ENCODE measurements around the gene AP4E1. TPM values are rescaled to one million over a fixed set of nuclear protein-coding genes. Genes with fewer than 3 reads are reported as not detected.

The AP4E1 gene
- total and polyA plus RNA-seq, 2 of the 8 experiments (the other 6 are each of a cell fraction or from before 2014, with no cell fraction given), result 1.4 to 10.9 TPM

DNA sequence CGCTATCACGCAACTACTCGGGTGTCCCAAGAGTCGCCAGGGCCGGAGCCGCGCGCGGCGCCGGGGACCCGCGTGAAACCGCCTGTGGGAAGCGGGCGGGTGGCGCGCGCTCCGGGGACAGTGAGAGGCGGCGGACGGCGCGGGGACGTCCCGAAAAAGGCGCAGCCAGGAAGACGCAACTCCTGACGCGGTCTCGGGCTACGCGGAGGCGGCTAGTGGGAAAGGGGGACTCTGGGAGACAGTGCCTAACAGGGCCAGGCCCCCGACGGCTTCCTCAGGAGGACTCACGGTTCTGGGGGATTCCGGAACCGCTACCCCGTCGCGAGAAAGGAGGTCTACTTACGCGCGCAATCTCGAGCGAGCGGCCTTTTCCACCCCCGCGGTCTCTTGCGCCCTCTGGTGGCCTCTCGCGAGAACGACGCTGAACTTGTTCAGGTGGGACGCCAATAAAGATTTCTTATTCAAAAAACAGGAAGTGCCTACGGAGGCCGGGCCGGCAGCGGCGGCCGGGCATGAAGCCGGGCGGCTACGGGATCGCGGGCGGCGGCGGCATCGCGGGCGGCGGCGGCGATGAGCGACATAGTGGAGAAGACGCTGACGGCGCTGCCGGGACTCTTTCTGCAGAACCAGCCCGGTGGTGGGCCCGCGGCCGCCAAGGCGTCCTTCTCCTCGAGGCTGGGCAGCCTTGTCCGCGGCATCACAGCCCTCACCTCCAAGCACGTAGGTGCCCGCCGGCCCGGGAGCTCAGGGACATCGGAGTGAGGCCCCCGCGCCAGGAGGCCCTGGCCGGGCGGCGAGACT, at the start of gene AP4E1 (continued):
- TF ChIP-seq KDM4A (IDR thresholded peaks at IDR 0.05; ENCODE audit: low read depth, low read length, severe bottlenecking), result peak; percentile 86
- peak; percentile 94 for TF ChIP-seq CHD2 (IDR thresholded peaks at IDR 0.05; ENCODE audit: low read length)
- peak; percentile 78 for TF ChIP-seq ATF3 (IDR thresholded peaks at IDR 0.05; ENCODE audit: insufficient read depth, low read depth, low read length)
- peak; percentile 69; the same call in 1 of the 2 replicates for TF ChIP-seq POLR2AphosphoS5 (IDR thresholded peaks at IDR 0.05; ENCODE audit: low read depth, low read length)
- TF ChIP-seq EGR1 (IDR thresholded peaks at IDR 0.05; ENCODE audit: borderline replicate concordance, low read depth, low read length), result peak; percentile 81; the same call in 1 of the 2 replicates
- peak; percentile 95 for TF ChIP-seq ASH2L (IDR thresholded peaks at IDR 0.05; ENCODE audit: low read length)
- peak; percentile 70 for TF ChIP-seq CREB1 (IDR thresholded peaks at IDR 0.05)
- peak; percentile 66 for TF ChIP-seq BACH1 (IDR thresholded peaks at IDR 0.05; ENCODE audit: low read length)
- TF ChIP-seq POLR2A (IDR thresholded peaks at IDR 0.05; ENCODE audit: control extremely low read depth in 1 of 2, low read depth in 2 of 2, low read length in 2 of 2), result peak in 1 of 2 experiments; percentile 85; a peak in 2 of 3 replicates
- TF ChIP-seq SIN3A (conservative IDR thresholded peaks at IDR 0.05 in 1 of 2, IDR thresholded peaks at IDR 0.05 in 1 of 2; ENCODE audit: low read depth in 1 of 2, low read length in 2 of 2), result peak; percentile 74 to 79; a peak in 3 of 4 replicates
- TF ChIP-seq RBBP5 (IDR thresholded peaks at IDR 0.05; ENCODE audit: borderline replicate concordance, low read depth, low read length), result peak; percentile 46; the same call in 1 of the 2 replicates
- TF ChIP-seq SP2 (IDR thresholded peaks at IDR 0.05; ENCODE audit: low read length), result no peak
- TF ChIP-seq YY1 (IDR thresholded peaks at IDR 0.05; ENCODE audit: low read depth, low read length), result peak; percentile 51; the same call in 1 of the 2 replicates
- peak; percentile 81 to 89 (median 83) for TF ChIP-seq CTCF (IDR thresholded peaks at IDR 0.05; ENCODE audit: control extremely low read depth in 1 of 3, insufficient read depth in 1 of 3, low read depth in 1 of 3, low read length in 3 of 3)
- no peak for TF ChIP-seq HDAC2 (IDR thresholded peaks at IDR 0.05; ENCODE audit: borderline replicate concordance in 1 of 2, low read depth in 2 of 2, low read length in 2 of 2)
- no peak for TF ChIP-seq RFX5 (IDR thresholded peaks at IDR 0.05; ENCODE audit: borderline replicate concordance, low read depth, low read length)
- peak in 1 of 2 experiments; percentile 67; a peak in 1 of 3 replicates for TF ChIP-seq EP300 (IDR thresholded peaks at IDR 0.05; ENCODE audit: borderline replicate concordance in 1 of 2, low read depth in 2 of 2, low read length in 2 of 2)
- TF ChIP-seq TAF7 (optimal IDR thresholded peaks at IDR 0.05; ENCODE audit: borderline replicate concordance, low read depth, low read length), result peak; percentile 37
- TF ChIP-seq BRCA1 (IDR thresholded peaks at IDR 0.05; ENCODE audit: low read depth, low read length), result peak; percentile 80
- no peak for TF ChIP-seq TCF12 (IDR thresholded peaks at IDR 0.05; ENCODE audit: low read depth, low read length)
- no peak for TF ChIP-seq CBX5 (IDR thresholded peaks at IDR 0.05; ENCODE audit: low read depth, low read length)
